K562 (cell line): ENCODE measurements around the gene VGLL4. TPM values are rescaled to one million over a fixed set of nuclear protein-coding genes. Genes with fewer than 3 reads are reported as not detected.

Experiments used
- ATAC-seq: fragments of 200-7000 bp; cut with Tn5 transposase; 3 replicates; pipeline ENCODE4 v1.9.1; 2020; ENCODE audit warnings: moderate library complexity
- BruUV-seq: library from RNA; stranded (reverse); fragments of 400-500 nt; replicated peaks from 2 replicates; lab custom pipeline; 2021; lab: Mats Ljungman, UMichigan
- CTCF ChIA-PET: fragments of 300-600 bp; formaldehyde crosslinking; extraction: SDS; loops from one replicate; lab custom pipeline; 2021; ENCODE audit warnings: low intra/inter-chr PET ratio; lab: Yijun Ruan, JAX
- POLR2A ChIA-PET: fragments of 300-600, 350-650 bp; sonication (Branson Sonifier 250); formaldehyde crosslinking; extraction: SDS; loops from one replicate; lab custom pipeline; 2021; ENCODE audit warnings: antibody characterized with exemption, inconsistent platforms; lab: Yijun Ruan, JAX
- DNase-seq, 4 experiments: peaks; one replicate each; pipeline versions ENCODE4 v3.0.0 to v3.0.0-alpha.2; 2011 to 2018; ENCODE audit warnings: low spot score in 3 of 4, mixed read lengths in 3 of 4; ENCODE audit errors: extremely low read depth in 1 of 4
- FAIRE-seq: peaks from 2 replicates; lab custom pipeline; 2011; peaks lifted over from hg19 to GRCh38; lab: Jason Lieb, UNC
- H2AFZ ChIP-seq: 2 replicates; pipeline ENCODE4 v1.6.0; 2011; ENCODE audit warnings: low read depth, low read length, control low read depth, inconsistent platforms
- H3K27ac ChIP-seq: fragments of 200-600 bp; 3 replicates; pipeline ENCODE4 v1.8.0; 2011; ENCODE audit warnings: low read depth, mild to moderate bottlenecking, control low read depth, inconsistent platforms, low read length, moderate library complexity, mixed read lengths; ENCODE audit errors: extremely low read depth
- H3K27me3 ChIP-seq, 2 experiments: fragments of 300-600 bp in 1 of 2; 2 replicates in 1 of 2; 3 replicates in 1 of 2; pipeline versions ENCODE4 v1.6.0 to v1.8.0; 2011; ENCODE audit warnings: inconsistent platforms in 2 of 2, low read length in 2 of 2, mild to moderate bottlenecking in 1 of 2, mixed read lengths in 1 of 2, moderate library complexity in 1 of 2; ENCODE audit not compliant: control insufficient read depth in 2 of 2, insufficient read depth in 2 of 2
- H3K36me3 ChIP-seq: fragments of 300-600 bp; 3 replicates; pipeline ENCODE4 v1.8.0; 2011; ENCODE audit warnings: mild to moderate bottlenecking, low read length, inconsistent platforms; ENCODE audit not compliant: control insufficient read depth, insufficient read depth
- H3K4me1 ChIP-seq, 2 experiments: fragments of 200-600 bp in 1 of 2; replicated peaks in 1 of 2; 2 replicates in 1 of 2; 3 replicates in 1 of 2; pipeline versions ENCODE4 v1.5.1 to v1.8.0; 2011; ENCODE audit warnings: inconsistent platforms in 2 of 2, low read length in 2 of 2, mild to moderate bottlenecking in 1 of 2, mixed read lengths in 1 of 2, moderate library complexity in 1 of 2; ENCODE audit not compliant: control insufficient read depth in 2 of 2, insufficient read depth in 2 of 2
- H3K4me2 ChIP-seq: 2 replicates; pipeline ENCODE4 v1.6.1; 2011; ENCODE audit warnings: low read length, control low read depth, inconsistent platforms, mixed read lengths; ENCODE audit not compliant: insufficient read depth
- H3K4me3 ChIP-seq: fragments of 200-600 bp; sonication (generic), shearing (Covaris generic); 2 replicates; pipeline ENCODE4 v1.5.1; 2016; ENCODE audit warnings: control low read depth, inconsistent platforms
- H3K79me2 ChIP-seq: fragments of 200-600 bp; 3 replicates; pipeline ENCODE4 v1.8.0; 2011; ENCODE audit warnings: low read length, inconsistent platforms; ENCODE audit not compliant: control insufficient read depth, insufficient read depth
- H3K9ac ChIP-seq, 2 experiments: 2 replicates each; pipeline versions ENCODE4 v1.6.0 to v1.6.1; 2011; ENCODE audit warnings: low read depth in 2 of 2, low read length in 2 of 2, control low read depth in 1 of 2, inconsistent platforms in 1 of 2, mild to moderate bottlenecking in 1 of 2, mixed read lengths in 1 of 2; ENCODE audit not compliant: insufficient read depth in 1 of 2
- H3K9me1 ChIP-seq: one replicate; pipeline ENCODE4 v1.6.0; 2011; ENCODE audit warnings: inconsistent platforms, mild to moderate bottlenecking, low read length, moderate library complexity; ENCODE audit not compliant: control insufficient read depth, insufficient read depth
- H3K9me3 ChIP-seq: replicated peaks from 2 replicates; pipeline ENCODE4 v1.5.1; 2011; ENCODE audit warnings: low read depth, low read length, inconsistent platforms; ENCODE audit not compliant: control insufficient read depth, insufficient read depth
- H4K20me1 ChIP-seq: replicated peaks from 2 replicates; pipeline ENCODE4 v1.6.1; 2011; ENCODE audit warnings: low read length, inconsistent platforms, mixed read lengths; ENCODE audit not compliant: control insufficient read depth, insufficient read depth
- CBX2 ChIP-seq: fragments of 200-600 bp; sonication (generic); IDR thresholded peaks from one replicate; pipeline ENCODE4 v1.6.1; 2012; ENCODE audit warnings: mild to moderate bottlenecking, low read length, inconsistent platforms; ENCODE audit not compliant: insufficient read depth, poor library complexity, severe bottlenecking
- DNMT1 ChIP-seq: fragments of 450-650 bp; IDR thresholded peaks from 2 replicates; pipeline ENCODE4 v1.6.1; 2016; ENCODE audit warnings: antibody characterized with exemption, mild to moderate bottlenecking
- HDGF ChIP-seq: fragments of 450-650 bp; IDR thresholded peaks from 2 replicates; pipeline ENCODE4 v1.6.1; 2016
- MECOM ChIP-seq: fragments of 250-450 bp; sonication (Bioruptor Pico); IDR thresholded peaks from 2 replicates; pipeline ENCODE4 v1.8.0; 2022; ENCODE audit warnings: inconsistent platforms
- RB1 ChIP-seq: fragments of 450-650 bp; IDR thresholded peaks from 2 replicates; pipeline ENCODE4 v1.6.1; 2017; ENCODE audit warnings: low read depth, mild to moderate bottlenecking
- SMARCA5 ChIP-seq: fragments of 450-650 bp; IDR thresholded peaks from 2 replicates; pipeline ENCODE4 v1.6.1; 2016
- ZFX ChIP-seq: sonication (generic); formaldehyde crosslinking; IDR thresholded peaks from 2 replicates; pipeline ENCODE4 v1.8.0; 2022; ENCODE audit warnings: mild to moderate bottlenecking, missing genetic modification reagents, moderate library complexity
- ZNF253 ChIP-seq: fragments of 250-450 bp; sonication (Bioruptor Pico); conservative IDR thresholded peaks from 2 replicates; pipeline ENCODE4 v1.6.1; 2021; ENCODE audit warnings: mild to moderate bottlenecking
- ZNF316 ChIP-seq: fragments of 450-650 bp; IDR thresholded peaks from 2 replicates; pipeline ENCODE4 v1.6.1; 2016
- ZNF695 ChIP-seq: fragments of 450-650 bp; formaldehyde crosslinking; IDR thresholded peaks from 2 replicates; pipeline ENCODE4 v1.4.0; 2020; ENCODE audit warnings: mild to moderate bottlenecking, moderate library complexity
- WGBS: fragments of 100-300 bp; shearing (Covaris generic); methylation state at CpG from one replicate; pipeline ENCODE4 v1.1.6; 2016; ENCODE audit warnings: low coverage, mixed read lengths; ENCODE audit not compliant: insufficient coverage; ENCODE audit errors: missing lambda C conversion rate; 5-methylcytosine and 5-hydroxymethylcytosine counted together
- in situ Hi-C: fragments of 300-500 bp; cut with MboI; formaldehyde crosslinking; loops from 4 replicates; pipeline ENCODE4 v1.15.0; 2018; ENCODE audit warnings: inconsistent platforms, mixed read lengths
- intact Hi-C: fragments of 100-400 bp; cut with micrococcal nuclease; formaldehyde crosslinking; loops from 2 replicates; pipeline ENCODE4 v1.14.2; 2022
- polyA plus RNA-seq, 8 experiments: library from polyadenylated mRNA; depleted of rRNA in 4 of 8; stranded (reverse) in 5 of 8; unstranded in 3 of 8; fragments of >200 nt; fragmentation: Nextera tagmentation in 2 of 8; fragmentation: Illumina TruSeq in 1 of 8; extraction: Ambion mirVana in 2 of 8; extraction: Trizol in 1 of 8; gene quantifications; 2 replicates each; pipeline versions ENCODE4 v1.2.1 to v1.2.3, GENCODE V29; 2011 to 2014; ENCODE audit warnings: inconsistent platforms in 1 of 8, missing spikeins in 1 of 8
- total RNA-seq, 7 experiments: library from RNA; depleted of rRNA in 6 of 7; stranded (reverse); fragments of >200 nt in 6 of 7; fragmentation: Illumina TruSeq in 2 of 7; extraction: Trizol in 2 of 7; gene quantifications; 2 replicates each; pipeline versions ENCODE4 v1.2.1 to v1.2.3, GENCODE V29; 2011 to 2021; ENCODE audit warnings: low replicate concordance in 1 of 7
- TF ChIP-seq, protein P1 (sequence below), 3 experiments: IDR thresholded peaks in 2 of 3; conservative IDR thresholded peaks in 1 of 3; 2 replicates each; pipeline ENCODE4 v1.5.1; 2011 to 2012; ENCODE audit warnings: low read length in 3 of 3, mild to moderate bottlenecking in 3 of 3, control low read depth in 2 of 3, improper control_type of control experiment in 1 of 3, inconsistent platforms in 1 of 3, low read depth in 1 of 3, mixed read lengths in 1 of 3, moderate library complexity in 1 of 3; ENCODE audit not compliant: insufficient read depth in 2 of 3
- TF ChIP-seq, protein P2 (sequence below): sonication (generic); formaldehyde crosslinking; IDR thresholded peaks from 2 replicates; pipeline ENCODE4 v1.9.0; 2022; ENCODE audit warnings: mild to moderate bottlenecking, missing genetic modification reagents

VGLL4 gene
- total and polyA plus RNA-seq, 9 of the 15 experiments (the other 6 are each of a cell fraction or from before 2014, with no cell fraction given): 0.27 to 10.9 (median 8.6) TPM

DNA sequence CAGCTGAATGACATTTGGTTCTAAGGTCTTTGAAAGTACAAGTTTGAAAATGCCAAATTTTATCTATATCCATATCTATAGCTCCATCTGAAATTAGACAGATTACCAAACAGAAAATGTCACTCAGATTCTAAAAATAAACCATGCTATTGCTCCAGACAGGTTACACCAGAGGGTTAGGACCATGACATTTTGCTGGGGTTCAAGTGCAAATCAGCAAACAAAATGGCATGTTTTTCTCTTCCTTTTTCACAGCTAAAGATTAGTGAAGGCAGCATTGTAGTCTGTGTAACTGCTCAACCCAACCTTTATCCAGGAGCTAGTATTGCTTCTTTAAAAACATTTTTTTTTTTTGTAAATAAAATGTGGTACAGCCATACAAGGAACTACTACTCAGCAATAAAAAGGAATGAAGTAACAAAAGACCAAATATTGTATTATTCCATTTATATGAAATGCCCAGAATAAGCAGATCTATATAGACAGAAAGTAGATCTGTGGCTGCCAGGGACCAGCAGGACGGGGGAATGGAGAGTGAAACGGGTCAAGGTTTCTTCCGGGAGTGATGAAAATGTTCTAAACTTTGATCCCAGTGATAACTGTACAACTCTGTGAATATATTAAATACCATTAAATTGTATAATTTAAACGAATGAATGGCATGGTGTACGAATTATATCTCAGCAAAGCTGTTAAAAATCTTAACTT, 18.2 kb downstream of the VGLL4 start:
- DNase-seq (no peak), FAIRE-seq (no peak), ATAC-seq (no peak)
- H3K4me1 ChIP-seq: no peaks in the 10 kb centered on the region; a peak in 2 of 5 replicates
- H3K27ac ChIP-seq: no peak overlapping the region
- no TSS peak for BruUV-seq
- POLR2A ChIA-PET: interaction anchor here (0.6 to 1.7 kb wide), 4 partner anchors 10 to 124 kb away, joined by 3 to 9 read pairs (median 3); no protein-coding TSS in a partner anchor
- H3K79me2 ChIP-seq: peaks cover 29% of the 10 kb centered on the region
- no peaks in the 10 kb centered on the region for H3K36me3 ChIP-seq
- intact Hi-C loops: no loop called here
- no peak overlapping the region for H3K4me2 ChIP-seq
- 0 out of 5 replicates have a peak, but pooled peaks cover 0 to 1% of the 10 kb centered on the region in 2 experiments for H3K27me3 ChIP-seq
- no peak for TF ChIP-seq DNMT1
- TF ChIP-seq ZNF316: peak; percentile 38; the same call in 1 of the 2 replicates
- H3K9me3 ChIP-seq: no peaks in the 10 kb centered on the region
- H2AFZ ChIP-seq: no peak overlapping the region
- CTCF ChIA-PET: no interaction called here
- no peaks in the 10 kb centered on the region; the same call in 1 of the 2 replicates for H4K20me1 ChIP-seq
- H3K9me1 ChIP-seq: no peaks in the 10 kb centered on the region
- 20% methylated on average over 5 of the region's 5 CpGs for WGBS
- H3K9ac ChIP-seq: no peak overlapping the region
- no peak overlapping the region for H3K4me3 ChIP-seq
- in situ Hi-C loops: no loop called here

DNA sequence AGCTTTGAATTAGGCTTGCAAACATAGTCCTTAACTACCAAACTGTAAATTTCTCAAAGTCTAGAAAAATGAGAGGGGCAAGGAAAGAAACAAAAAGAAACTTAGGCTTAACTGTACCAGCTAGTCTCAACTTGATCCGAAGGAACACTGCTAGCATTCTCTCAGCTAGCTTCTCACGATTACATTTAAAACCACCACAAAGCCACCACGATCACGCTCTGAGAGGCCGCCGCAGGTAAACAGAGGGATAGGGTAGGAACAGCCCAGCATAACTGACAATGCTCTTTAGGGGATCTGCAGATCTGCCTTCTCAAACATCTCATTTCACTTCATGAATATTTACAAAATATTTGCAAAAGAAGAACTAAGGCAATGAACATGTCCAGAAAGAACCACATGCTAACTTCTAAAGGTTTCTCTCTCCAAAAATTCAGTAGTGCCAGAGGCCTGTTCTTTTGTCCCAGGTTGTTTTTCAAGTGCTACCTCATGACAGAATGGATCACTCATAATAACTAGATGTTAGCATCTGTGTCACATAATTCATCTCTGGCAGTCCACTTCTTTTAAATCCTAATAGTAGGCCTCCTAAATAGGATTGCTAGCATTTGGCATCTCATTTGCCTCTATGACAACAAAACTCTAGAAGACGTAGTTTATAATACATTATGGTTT, 18.9 kb downstream of the VGLL4 start:
- FAIRE-seq (no peak), ATAC-seq (no peak), DNase-seq (no peak)
- no peak overlapping the region for H3K4me3 ChIP-seq
- no peak overlapping the region for H3K27ac ChIP-seq
- no peak overlapping the region for H2AFZ ChIP-seq
- H3K36me3 ChIP-seq: no peaks in the 10 kb centered on the region
- POLR2A ChIA-PET: interaction anchor here (0.6 to 1.7 kb wide), 4 partner anchors 10 to 124 kb away, joined by 3 to 9 read pairs (median 3); no protein-coding TSS in a partner anchor
- in situ Hi-C loops (no loop called here), intact Hi-C loops (no loop called here)
- 0 out of 5 replicates have a peak, but pooled peaks cover 0 to 6% of the 10 kb centered on the region in 2 experiments for H3K27me3 ChIP-seq
- H3K9ac ChIP-seq: no peak overlapping the region
- H3K4me1 ChIP-seq: no peaks in the 10 kb centered on the region; a peak in 3 of 5 replicates
- no peak overlapping the region for H3K4me2 ChIP-seq
- no peaks in the 10 kb centered on the region for H3K9me3 ChIP-seq
- H3K79me2 ChIP-seq: peaks cover 27% of the 10 kb centered on the region
- 53% methylated on average over 7 of the region's 7 CpGs for WGBS
- H4K20me1 ChIP-seq: peaks cover 4% of the 10 kb centered on the region; the same call in 1 of the 2 replicates
- CTCF ChIA-PET: no interaction called here
- H3K9me1 ChIP-seq: no peaks in the 10 kb centered on the region
- no TSS peak for BruUV-seq
- TF ChIP-seq ZNF253 (CRISPR knock-in tag): no peak
- no peak for TF ChIP-seq HDGF
- no peak for TF ChIP-seq RB1
- TF ChIP-seq ZNF695 (CRISPR knock-in tag): no peak
- no peak for TF ChIP-seq ZFX
- TF ChIP-seq SMARCA5: no peak
- TF ChIP-seq, protein P1, sequence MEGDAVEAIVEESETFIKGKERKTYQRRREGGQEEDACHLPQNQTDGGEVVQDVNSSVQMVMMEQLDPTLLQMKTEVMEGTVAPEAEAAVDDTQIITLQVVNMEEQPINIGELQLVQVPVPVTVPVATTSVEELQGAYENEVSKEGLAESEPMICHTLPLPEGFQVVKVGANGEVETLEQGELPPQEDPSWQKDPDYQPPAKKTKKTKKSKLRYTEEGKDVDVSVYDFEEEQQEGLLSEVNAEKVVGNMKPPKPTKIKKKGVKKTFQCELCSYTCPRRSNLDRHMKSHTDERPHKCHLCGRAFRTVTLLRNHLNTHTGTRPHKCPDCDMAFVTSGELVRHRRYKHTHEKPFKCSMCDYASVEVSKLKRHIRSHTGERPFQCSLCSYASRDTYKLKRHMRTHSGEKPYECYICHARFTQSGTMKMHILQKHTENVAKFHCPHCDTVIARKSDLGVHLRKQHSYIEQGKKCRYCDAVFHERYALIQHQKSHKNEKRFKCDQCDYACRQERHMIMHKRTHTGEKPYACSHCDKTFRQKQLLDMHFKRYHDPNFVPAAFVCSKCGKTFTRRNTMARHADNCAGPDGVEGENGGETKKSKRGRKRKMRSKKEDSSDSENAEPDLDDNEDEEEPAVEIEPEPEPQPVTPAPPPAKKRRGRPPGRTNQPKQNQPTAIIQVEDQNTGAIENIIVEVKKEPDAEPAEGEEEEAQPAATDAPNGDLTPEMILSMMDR (IDR thresholded peaks at IDR 0.05 in 2 of 3, conservative IDR thresholded peaks at IDR 0.05 in 1 of 3; ENCODE audit: insufficient read depth in 2 of 3, low read depth in 1 of 3, low read length in 3 of 3): no peak
- TF ChIP-seq, protein P2, sequence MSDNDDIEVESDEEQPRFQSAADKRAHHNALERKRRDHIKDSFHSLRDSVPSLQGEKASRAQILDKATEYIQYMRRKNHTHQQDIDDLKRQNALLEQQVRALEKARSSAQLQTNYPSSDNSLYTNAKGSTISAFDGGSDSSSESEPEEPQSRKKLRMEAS (CRISPR knock-in tag): no peak
- no peak for TF ChIP-seq CBX2
- TF ChIP-seq MECOM (CRISPR knock-in tag): no peak
